Measurements from ENCODE around the gene ATP2C1.

Gene ATP2C1

GRCh38 chr3:130973406-130973805 is 79.5 kb downstream of the ATP2C1 start:
- Histone ChIP-seq H3K4me3 (ENCODE audit: low read depth, low read length) (no peak overlapping the region), H3K9me3 (no peaks in the 10 kb centered on the region), H3K4me1 (no peaks in the 10 kb centered on the region), H3K27me3 (no peaks in the 10 kb centered on the region), H3K36me3 (peaks cover 29% of the 10 kb centered on the region)
- no peak for DNase-seq
- no peak for TF ChIP-seq CTCF (IDR thresholded peaks at IDR 0.05; ENCODE audit: low read depth, low read length)

- no peak for TF ChIP-seq CTCF (IDR thresholded peaks at IDR 0.05; ENCODE audit: low read depth, low read length)
- Histone ChIP-seq H3K36me3 (peaks cover 24% of the 10 kb centered on the region), H3K4me1 (no peaks in the 10 kb centered on the region), H3K27me3 (no peaks in the 10 kb centered on the region), H3K4me3 (ENCODE audit: low read depth, low read length) (no peak overlapping the region), H3K9me3 (no peaks in the 10 kb centered on the region)
- DNase-seq: no peak
Observed at GRCh38 chr3:130974201-130974600, 80.3 kb downstream of the ATP2C1 start.

- H3K4me3 ChIP-seq (ENCODE audit: low read depth, low read length): no peak overlapping the region
- no peaks in the 10 kb centered on the region for H3K9me3 ChIP-seq
- DNase-seq: no peak
- no peak for TF ChIP-seq CTCF (IDR thresholded peaks at IDR 0.05; ENCODE audit: low read depth, low read length)
- no peaks in the 10 kb centered on the region for H3K27me3 ChIP-seq
- no peaks in the 10 kb centered on the region for H3K4me1 ChIP-seq
- peaks cover 21% of the 10 kb centered on the region for H3K36me3 ChIP-seq
Observed at GRCh38 chr3:130975251-130975650, 81.4 kb downstream of the ATP2C1 start.

GRCh38 chr3:130976706-130977105 is 82.8 kb downstream of the ATP2C1 start:
- no peak for TF ChIP-seq CTCF (IDR thresholded peaks at IDR 0.05; ENCODE audit: low read depth, low read length)
- Histone ChIP-seq H3K36me3 (peaks cover 25% of the 10 kb centered on the region), H3K27me3 (no peaks in the 10 kb centered on the region), H3K4me1 (no peaks in the 10 kb centered on the region), H3K9me3 (no peaks in the 10 kb centered on the region), H3K4me3 (ENCODE audit: low read depth, low read length) (no peak overlapping the region)
- no peak for DNase-seq

- DNase-seq: no peak
- Histone ChIP-seq H3K4me3 (ENCODE audit: low read depth, low read length) (no peak overlapping the region), H3K9me3 (no peaks in the 10 kb centered on the region), H3K36me3 (peaks cover 29% of the 10 kb centered on the region), H3K27me3 (no peaks in the 10 kb centered on the region), H3K4me1 (no peaks in the 10 kb centered on the region)
- no peak for TF ChIP-seq CTCF (IDR thresholded peaks at IDR 0.05; ENCODE audit: low read depth, low read length)
Observed at GRCh38 chr3:130979117-130979516, 85.2 kb downstream of the ATP2C1 start.

GRCh38 chr3:130981469-130981868 is 87.6 kb downstream of the ATP2C1 start:
- H3K9me3 ChIP-seq: no peaks in the 10 kb centered on the region
- no peak for TF ChIP-seq CTCF (IDR thresholded peaks at IDR 0.05; ENCODE audit: low read depth, low read length)
- peaks cover 14% of the 10 kb centered on the region for H3K36me3 ChIP-seq
- no peaks in the 10 kb centered on the region for H3K4me1 ChIP-seq
- H3K27me3 ChIP-seq: no peaks in the 10 kb centered on the region
- no peak overlapping the region for H3K4me3 ChIP-seq (ENCODE audit: low read depth, low read length)
- DNase-seq: no peak

All from BE2C (cell line).